Activated naive CD8-positive, alpha-beta T cell treated with anti-CD3 and anti-CD28 coated beads for 36 hours (primary cell): ENCODE data around the gene EFCAB6. TPM values are rescaled to one million over a fixed set of nuclear protein-coding genes. Genes with fewer than 3 reads are reported as not detected.

ENCODE experiments used
- DNase-seq: peaks from one replicate; pipeline ENCODE4 v3.0.0; 2021
- H3K27ac Mint-ChIP-seq: one replicate; pipeline ENCODE4 v1.8.0; 2022; ENCODE audit warnings: mild to moderate bottlenecking, moderate library complexity, mixed read lengths
- H3K27me3 Mint-ChIP-seq: one replicate; pipeline ENCODE4 v1.8.0; 2022; ENCODE audit warnings: mild to moderate bottlenecking, mixed read lengths
- H3K36me3 Mint-ChIP-seq: one replicate; pipeline ENCODE4 v1.8.0; 2021; ENCODE audit warnings: mild to moderate bottlenecking, mixed read lengths
- H3K4me1 Mint-ChIP-seq: one replicate; pipeline ENCODE4 v1.8.0; 2021; ENCODE audit warnings: mixed read lengths
- H3K4me3 Mint-ChIP-seq: one replicate; pipeline ENCODE4 v1.8.0; 2022; ENCODE audit warnings: mild to moderate bottlenecking, moderate library complexity, mixed read lengths
- H3K9me3 Mint-ChIP-seq: one replicate; pipeline ENCODE4 v1.8.0; 2022; ENCODE audit warnings: mixed read lengths
- total RNA-seq, 2 experiments: library from RNA; stranded (reverse); gene quantifications; one replicate each; pipeline ENCODE4 v1.2.3, GENCODE V29; 2021

The EFCAB6 gene
- total RNA-seq, 2 experiments from 2014 or later, result 0.36 to 0.37 TPM

- H3K27ac Mint-ChIP-seq, result no peak overlapping the region
- no peak overlapping the region for H3K4me3 Mint-ChIP-seq
- peaks cover 7% of the 10 kb centered on the region for H3K27me3 Mint-ChIP-seq
- no peak for DNase-seq
- H3K36me3 Mint-ChIP-seq, result no peaks in the 10 kb centered on the region
- H3K4me1 Mint-ChIP-seq, result no peaks in the 10 kb centered on the region
- H3K9me3 Mint-ChIP-seq, result no peaks in the 10 kb centered on the region
Observed at GRCh38 chr22:43851058-43851978, 39.2 kb upstream of the EFCAB6 start.

GRCh38 chr22:43850529-43850928 lies 38.4 kb upstream of the EFCAB6 start:
- Mint-ChIP-seq H3K4me3 (no peak overlapping the region), H3K27ac (no peak overlapping the region), H3K27me3 (peaks cover 5% of the 10 kb centered on the region)

GRCh38 chr22:43849731-43850130 lies 37.6 kb upstream of the EFCAB6 start:
- no peaks in the 10 kb centered on the region for H3K4me1 Mint-ChIP-seq
- H3K9me3 Mint-ChIP-seq, result no peaks in the 10 kb centered on the region
- DNase-seq, result no peak
- H3K27ac Mint-ChIP-seq, result no peak overlapping the region
- no peak overlapping the region for H3K4me3 Mint-ChIP-seq
- H3K36me3 Mint-ChIP-seq, result no peaks in the 10 kb centered on the region
- H3K27me3 Mint-ChIP-seq, result peaks cover 5% of the 10 kb centered on the region

More at GRCh38 chr22:43850529-43850928, 38.4 kb upstream of the EFCAB6 start:
- no peak for DNase-seq
- no peaks in the 10 kb centered on the region for H3K4me1 Mint-ChIP-seq
- H3K9me3 Mint-ChIP-seq, result no peaks in the 10 kb centered on the region
- no peaks in the 10 kb centered on the region for H3K36me3 Mint-ChIP-seq

- no peaks in the 10 kb centered on the region for H3K4me1 Mint-ChIP-seq
- no peaks in the 10 kb centered on the region for H3K9me3 Mint-ChIP-seq
- H3K27ac Mint-ChIP-seq, result no peak overlapping the region
- H3K27me3 Mint-ChIP-seq, result peaks cover 5% of the 10 kb centered on the region
- no peak overlapping the region for H3K4me3 Mint-ChIP-seq
- H3K36me3 Mint-ChIP-seq, result no peaks in the 10 kb centered on the region
- no peak for DNase-seq
Observed at GRCh38 chr22:43848366-43849171, 36.5 kb upstream of the EFCAB6 start.

GRCh38 chr22:43847376-43848289 lies 35.5 kb upstream of the EFCAB6 start:
- no peaks in the 10 kb centered on the region for H3K4me1 Mint-ChIP-seq
- no peak for DNase-seq
- H3K36me3 Mint-ChIP-seq, result no peaks in the 10 kb centered on the region
- no peak overlapping the region for H3K27ac Mint-ChIP-seq
- H3K27me3 Mint-ChIP-seq, result no peaks in the 10 kb centered on the region
- H3K4me3 Mint-ChIP-seq, result no peak overlapping the region
- no peaks in the 10 kb centered on the region for H3K9me3 Mint-ChIP-seq

GRCh38 chr22:43846966-43847365 lies 34.9 kb upstream of the EFCAB6 start:
- no peaks in the 10 kb centered on the region for H3K9me3 Mint-ChIP-seq
- no peak overlapping the region for H3K27ac Mint-ChIP-seq
- H3K4me1 Mint-ChIP-seq, result no peaks in the 10 kb centered on the region
- no peaks in the 10 kb centered on the region for H3K27me3 Mint-ChIP-seq
- no peak overlapping the region for H3K4me3 Mint-ChIP-seq
- no peak for DNase-seq
- H3K36me3 Mint-ChIP-seq, result no peaks in the 10 kb centered on the region

- DNase-seq, result no peak
- H3K4me3 Mint-ChIP-seq, result no peak overlapping the region
Observed at GRCh38 chr22:43845981-43846380, 33.9 kb upstream of the EFCAB6 start.

GRCh38 chr22:43844560-43845545 lies 32.7 kb upstream of the EFCAB6 start:
- Mint-ChIP-seq H3K27me3 (no peaks in the 10 kb centered on the region), H3K4me3 (no peak overlapping the region), H3K4me1 (no peaks in the 10 kb centered on the region), H3K27ac (no peak overlapping the region), H3K36me3 (no peaks in the 10 kb centered on the region), H3K9me3 (no peaks in the 10 kb centered on the region)
- DNase-seq, result no peak

More at GRCh38 chr22:43845981-43846380, 33.9 kb upstream of the EFCAB6 start:
- Mint-ChIP-seq H3K36me3 (no peaks in the 10 kb centered on the region), H3K9me3 (no peaks in the 10 kb centered on the region), H3K27me3 (no peaks in the 10 kb centered on the region), H3K27ac (no peak overlapping the region), H3K4me1 (no peaks in the 10 kb centered on the region)

- no peaks in the 10 kb centered on the region for H3K36me3 Mint-ChIP-seq
- no peak for DNase-seq
- no peak overlapping the region for H3K27ac Mint-ChIP-seq
- H3K9me3 Mint-ChIP-seq, result no peaks in the 10 kb centered on the region
- H3K4me3 Mint-ChIP-seq, result no peak overlapping the region
- H3K27me3 Mint-ChIP-seq, result no peaks in the 10 kb centered on the region
- H3K4me1 Mint-ChIP-seq, result no peaks in the 10 kb centered on the region
Observed at GRCh38 chr22:43843783-43844530, 31.9 kb upstream of the EFCAB6 start.

GRCh38 chr22:43841742-43842141 lies 29.6 kb upstream of the EFCAB6 start:
- H3K4me3 Mint-ChIP-seq, result no peak overlapping the region
- no peaks in the 10 kb centered on the region for H3K4me1 Mint-ChIP-seq
- DNase-seq, result no peak
- no peaks in the 10 kb centered on the region for H3K9me3 Mint-ChIP-seq
- no peak overlapping the region for H3K27ac Mint-ChIP-seq
- H3K36me3 Mint-ChIP-seq, result no peaks in the 10 kb centered on the region
- no peaks in the 10 kb centered on the region for H3K27me3 Mint-ChIP-seq

- no peaks in the 10 kb centered on the region for H3K4me1 Mint-ChIP-seq
- no peak overlapping the region for H3K27ac Mint-ChIP-seq
- no peaks in the 10 kb centered on the region for H3K9me3 Mint-ChIP-seq
- no peak for DNase-seq
- H3K4me3 Mint-ChIP-seq, result no peak overlapping the region
- H3K36me3 Mint-ChIP-seq, result no peaks in the 10 kb centered on the region
- no peaks in the 10 kb centered on the region for H3K27me3 Mint-ChIP-seq
Observed at GRCh38 chr22:43840851-43841250, 28.7 kb upstream of the EFCAB6 start.

GRCh38 chr22:43840431-43840830 lies 28.3 kb upstream of the EFCAB6 start:
- H3K4me3 Mint-ChIP-seq, result no peak overlapping the region
- no peak for DNase-seq
- H3K9me3 Mint-ChIP-seq, result no peaks in the 10 kb centered on the region
- H3K27me3 Mint-ChIP-seq, result no peaks in the 10 kb centered on the region
- no peak overlapping the region for H3K27ac Mint-ChIP-seq
- H3K36me3 Mint-ChIP-seq, result no peaks in the 10 kb centered on the region
- no peaks in the 10 kb centered on the region for H3K4me1 Mint-ChIP-seq

- Mint-ChIP-seq H3K36me3 (no peaks in the 10 kb centered on the region), H3K27ac (no peak overlapping the region), H3K4me1 (no peaks in the 10 kb centered on the region), H3K27me3 (no peaks in the 10 kb centered on the region), H3K4me3 (no peak overlapping the region), H3K9me3 (no peaks in the 10 kb centered on the region)
- DNase-seq, result no peak
Observed at GRCh38 chr22:43839781-43840180, 27.7 kb upstream of the EFCAB6 start.
